Neutrophil (primary cell): ENCODE results near the gene WDR5.
A peak's percentile ranks its signal among the peaks of the same experiment; 100 is the strongest.

ENCODE experiments used
- H3K27ac ChIP-seq: fragments of 200-600 bp; sonication (generic); 2 replicates; pipeline ENCODE4 v1.5.1; 2016; ENCODE audit warnings: mild to moderate bottlenecking, moderate library complexity
- H3K27me3 ChIP-seq: fragments of 200-600 bp; sonication (generic); 2 replicates; pipeline ENCODE4 v1.6.0; 2016; ENCODE audit warnings: mild to moderate bottlenecking
- H3K36me3 ChIP-seq: fragments of 200-600 bp; sonication (generic); 2 replicates; pipeline ENCODE4 v1.5.1; 2017
- H3K4me1 ChIP-seq, 2 experiments: fragments of 200-600 bp in 1 of 2; sonication (generic) in 1 of 2; 1 replicate in 1 of 2; 2 replicates in 1 of 2; pipeline versions ENCODE4 v1.5.1 to v1.6.1; 2013 to 2016; ENCODE audit warnings: low read depth in 1 of 2, low read length in 1 of 2, mild to moderate bottlenecking in 1 of 2, moderate library complexity in 1 of 2; ENCODE audit not compliant: control insufficient read depth in 1 of 2, insufficient read depth in 1 of 2
- H3K4me3 ChIP-seq, 2 experiments: fragments of 200-600 bp in 1 of 2; sonication (generic) in 1 of 2; 1 replicate in 1 of 2; 2 replicates in 1 of 2; pipeline ENCODE4 v1.5.1; 2013 to 2016; ENCODE audit warnings: low read depth in 1 of 2, low read length in 1 of 2, mild to moderate bottlenecking in 1 of 2, moderate library complexity in 1 of 2
- H3K9me3 ChIP-seq: fragments of 200-600 bp; sonication (generic); 2 replicates; pipeline ENCODE4 v1.5.1; 2016
- CTCF ChIP-seq: fragments of 200-600 bp; sonication (generic); IDR thresholded peaks from 2 replicates; pipeline ENCODE4 v1.5.1; 2016; ENCODE audit warnings: antibody characterized with exemption

WDR5 gene

DNA sequence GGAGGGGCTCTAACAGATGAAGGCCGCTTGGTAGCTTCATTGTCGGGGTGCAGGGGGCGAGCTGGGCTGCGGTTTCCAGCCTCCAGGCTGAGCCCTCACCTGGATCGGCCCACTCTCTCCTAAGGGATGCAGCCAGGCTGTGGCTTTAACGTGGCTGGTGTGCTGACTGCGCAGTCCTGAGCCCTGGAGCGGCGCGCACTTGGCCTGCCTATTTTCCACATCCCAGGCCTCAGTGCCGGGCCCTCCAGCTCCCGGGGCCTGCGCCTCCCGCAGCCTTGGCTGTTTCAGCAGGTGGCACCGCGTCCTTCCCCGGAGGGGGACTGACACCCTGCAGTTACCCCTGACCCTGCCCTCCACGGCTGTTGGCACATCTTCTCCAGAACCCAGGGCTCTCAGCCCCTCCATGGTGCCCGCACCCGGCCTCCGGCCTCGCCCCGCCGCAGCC, 27.1 kb downstream of the WDR5 start:
- H3K27me3 ChIP-seq = no peaks in the 10 kb centered on the region
- TF ChIP-seq CTCF = no peak

DNA sequence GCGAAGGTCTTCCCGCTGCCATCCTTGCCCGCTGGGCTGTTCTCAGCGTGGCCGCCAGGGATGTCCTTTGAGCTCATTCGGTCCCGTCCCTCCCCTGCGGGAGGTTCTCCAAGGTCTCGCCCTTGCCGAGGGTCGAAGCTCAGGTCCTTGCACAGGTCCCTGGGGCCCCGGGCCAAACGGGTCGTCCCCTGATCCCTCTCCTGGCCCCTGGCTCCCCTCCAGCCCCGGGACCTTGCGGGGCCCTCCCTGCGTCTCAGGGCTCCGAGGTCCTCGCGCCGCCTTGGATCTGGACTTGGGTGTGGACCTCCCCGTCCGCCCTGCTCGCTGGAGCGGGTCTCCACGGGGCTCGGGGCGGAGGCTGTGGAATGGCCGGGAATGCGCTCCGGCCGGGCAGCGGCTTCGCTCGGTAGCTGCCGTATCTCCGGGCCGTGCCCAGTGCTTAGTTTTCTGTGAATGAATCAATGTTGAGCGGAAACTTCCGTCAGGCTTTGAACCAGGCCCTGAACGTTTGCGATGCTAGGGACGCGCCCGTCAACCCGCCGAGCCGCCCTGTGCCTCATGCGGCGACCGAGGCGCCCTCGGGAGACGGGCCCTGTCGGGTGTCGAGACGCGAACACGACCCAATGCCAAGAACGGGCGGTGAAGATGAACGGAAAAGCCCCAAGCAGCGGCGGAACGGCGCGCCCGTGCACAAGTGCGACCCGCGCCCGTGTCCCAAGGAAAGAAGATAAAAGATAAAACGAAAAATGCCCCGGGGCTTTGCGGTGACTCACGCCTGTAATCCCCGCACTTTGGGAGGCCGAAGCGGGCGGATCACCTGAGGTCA, 27.7 kb downstream of the WDR5 start:
- no peaks in the 10 kb centered on the region for H3K9me3 ChIP-seq
- peaks cover 18 to 19% of the 10 kb centered on the region in 2 experiments for H3K4me1 ChIP-seq
- no peaks in the 10 kb centered on the region for H3K27me3 ChIP-seq
- H3K4me3 ChIP-seq = no peak overlapping the region
- peak; percentile 68 for TF ChIP-seq CTCF
- no peak overlapping the region for H3K27ac ChIP-seq
- peaks cover 6% of the 10 kb centered on the region for H3K36me3 ChIP-seq

More for the DNA sequence above, 27.1 kb downstream of the WDR5 start:
- Histone ChIP-seq H3K36me3 (peaks cover 13% of the 10 kb centered on the region), H3K4me3 (no peak overlapping the region), H3K9me3 (no peaks in the 10 kb centered on the region), H3K27ac (no peak overlapping the region), H3K4me1 (peaks cover 18 to 19% of the 10 kb centered on the region in 2 experiments)

DNA sequence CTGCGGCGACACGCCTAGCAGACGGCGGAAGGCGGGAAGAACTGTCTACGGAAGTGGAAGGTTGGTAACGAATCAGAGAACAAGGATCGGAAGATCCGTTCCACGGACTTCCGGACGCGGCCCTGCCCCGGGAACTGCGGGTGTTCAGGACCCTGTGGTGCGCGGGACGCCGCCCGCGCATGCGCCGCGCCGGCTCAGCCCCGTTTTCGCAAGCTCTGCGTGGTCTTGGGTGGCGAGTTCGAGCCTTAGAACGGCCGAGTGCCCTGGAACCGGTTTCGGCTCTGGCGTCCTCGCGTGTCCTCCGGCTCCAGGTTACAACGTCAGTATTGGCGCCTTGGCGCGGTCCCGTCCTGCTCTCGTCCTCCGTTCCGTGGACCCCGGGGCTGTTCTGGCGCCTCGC, 29.0 kb downstream of the WDR5 start:
- H3K27me3 ChIP-seq = no peaks in the 10 kb centered on the region
- H3K27ac ChIP-seq = no peak overlapping the region
- no peak overlapping the region for H3K4me3 ChIP-seq
- H3K9me3 ChIP-seq = no peaks in the 10 kb centered on the region
- no peaks in the 10 kb centered on the region for H3K36me3 ChIP-seq
- H3K4me1 ChIP-seq = peaks cover 18 to 19% of the 10 kb centered on the region in 2 experiments
- TF ChIP-seq CTCF = no peak

DNA sequence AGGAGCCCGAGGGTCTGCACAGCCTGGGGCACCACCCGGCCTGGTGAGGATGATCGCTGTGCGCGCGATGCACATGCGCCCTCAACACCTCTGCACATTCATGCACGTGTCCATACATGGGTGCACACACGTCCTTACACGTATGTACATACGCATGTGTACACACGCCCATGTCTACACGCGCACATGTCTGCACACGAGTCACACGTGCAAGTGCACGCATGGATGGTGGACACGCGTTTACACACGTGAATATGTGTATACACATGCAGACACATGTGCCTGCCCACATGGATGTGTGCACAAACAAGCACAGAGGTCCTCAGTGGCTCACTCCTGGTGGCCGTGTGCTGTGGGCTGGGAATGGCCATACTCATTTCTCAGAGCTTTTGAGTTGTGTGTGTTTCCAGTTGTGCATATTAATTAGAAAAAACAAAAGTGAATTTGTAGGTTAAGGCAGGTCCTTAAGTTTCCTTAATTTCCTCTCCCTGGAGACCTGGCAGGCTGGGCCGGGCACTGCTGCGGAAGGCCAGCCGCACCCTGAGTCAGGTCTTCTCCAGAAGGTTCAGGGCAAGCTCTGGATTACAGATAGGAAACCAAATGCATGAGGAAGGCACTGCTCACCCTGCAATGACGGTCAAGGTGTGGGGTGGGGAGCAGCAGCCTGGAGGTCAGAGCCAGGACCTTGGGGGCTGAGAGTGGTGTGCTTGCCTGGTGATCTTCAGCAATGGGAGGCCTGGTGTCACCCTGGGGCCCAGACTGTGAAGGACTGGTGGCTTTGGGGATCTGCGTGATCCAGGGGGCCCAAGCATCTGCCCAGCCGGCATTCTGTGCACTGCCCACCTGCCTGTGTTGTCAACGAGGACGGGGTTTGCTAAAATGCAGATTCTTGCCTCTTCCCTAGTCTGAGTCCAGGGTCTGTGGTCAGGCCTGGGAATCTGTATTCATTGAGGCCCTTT, 29.8 kb downstream of the WDR5 start:
- TF ChIP-seq CTCF = no peak
- H3K4me3 ChIP-seq = no peak overlapping the region
- H3K36me3 ChIP-seq = no peaks in the 10 kb centered on the region
- no peaks in the 10 kb centered on the region for H3K27me3 ChIP-seq
- H3K27ac ChIP-seq = no peak overlapping the region
- H3K9me3 ChIP-seq = no peaks in the 10 kb centered on the region
- peaks cover 18 to 19% of the 10 kb centered on the region in 2 experiments for H3K4me1 ChIP-seq

GRCh38 chr9:134166374-134166773, 30.5 kb downstream of the WDR5 start:
- H3K4me3 ChIP-seq = no peak overlapping the region
- H3K36me3 ChIP-seq = no peaks in the 10 kb centered on the region
- no peak for TF ChIP-seq CTCF
- H3K4me1 ChIP-seq = peaks cover 19% of the 10 kb centered on the region in 2 experiments
- no peaks in the 10 kb centered on the region for H3K27me3 ChIP-seq
- H3K9me3 ChIP-seq = no peaks in the 10 kb centered on the region
- no peak overlapping the region for H3K27ac ChIP-seq
